Loucy (cell line): Measurements from ENCODE around the gene ZNF718.

Source experiments
- EZH2phosphoT487 ChIP-seq: fragments of 200-600 bp; IDR thresholded peaks from 2 replicates; pipeline ENCODE4 v1.6.1; 2018; ENCODE audit warnings: antibody characterized with exemption, mild to moderate bottlenecking, moderate library complexity, borderline replicate concordance
- TF ChIP-seq, protein P1 (sequence below): fragments of 200-600 bp; sonication (generic); conservative IDR thresholded peaks from 2 replicates; pipeline ENCODE4 v1.5.1; 2014; ENCODE audit warnings: mild to moderate bottlenecking, antibody characterized with exemption, low read length

DNA sequence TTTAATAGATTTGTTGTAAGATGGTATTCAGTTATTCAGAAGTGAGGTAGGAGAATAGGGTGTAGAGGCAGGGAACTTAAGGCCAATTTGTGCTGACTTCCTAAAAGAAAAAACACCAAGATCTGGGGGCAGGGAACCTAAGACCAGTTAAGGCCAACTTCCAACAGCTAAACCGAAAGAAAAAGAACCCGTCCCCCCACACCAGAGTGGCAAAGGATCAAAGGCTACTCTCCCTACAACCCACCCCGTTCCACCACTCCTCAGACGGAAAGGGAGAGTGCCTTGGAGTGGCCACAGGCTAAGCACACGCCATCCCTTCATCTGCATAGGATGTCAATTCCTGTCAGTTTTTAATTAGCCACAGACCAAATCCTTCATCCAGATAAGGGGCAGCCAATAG lies 3.7 kb upstream of the ZNF718 start:
- TF ChIP-seq, protein P1, sequence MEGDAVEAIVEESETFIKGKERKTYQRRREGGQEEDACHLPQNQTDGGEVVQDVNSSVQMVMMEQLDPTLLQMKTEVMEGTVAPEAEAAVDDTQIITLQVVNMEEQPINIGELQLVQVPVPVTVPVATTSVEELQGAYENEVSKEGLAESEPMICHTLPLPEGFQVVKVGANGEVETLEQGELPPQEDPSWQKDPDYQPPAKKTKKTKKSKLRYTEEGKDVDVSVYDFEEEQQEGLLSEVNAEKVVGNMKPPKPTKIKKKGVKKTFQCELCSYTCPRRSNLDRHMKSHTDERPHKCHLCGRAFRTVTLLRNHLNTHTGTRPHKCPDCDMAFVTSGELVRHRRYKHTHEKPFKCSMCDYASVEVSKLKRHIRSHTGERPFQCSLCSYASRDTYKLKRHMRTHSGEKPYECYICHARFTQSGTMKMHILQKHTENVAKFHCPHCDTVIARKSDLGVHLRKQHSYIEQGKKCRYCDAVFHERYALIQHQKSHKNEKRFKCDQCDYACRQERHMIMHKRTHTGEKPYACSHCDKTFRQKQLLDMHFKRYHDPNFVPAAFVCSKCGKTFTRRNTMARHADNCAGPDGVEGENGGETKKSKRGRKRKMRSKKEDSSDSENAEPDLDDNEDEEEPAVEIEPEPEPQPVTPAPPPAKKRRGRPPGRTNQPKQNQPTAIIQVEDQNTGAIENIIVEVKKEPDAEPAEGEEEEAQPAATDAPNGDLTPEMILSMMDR, result no peak
- no peak for TF ChIP-seq EZH2phosphoT487
